Measurements from ENCODE around the gene KERA.

KERA gene

GRCh38 chr12:91019455-91019854 is 38.4 kb downstream of the KERA start:
- Histone ChIP-seq H3K4ac (ENCODE audit: low read depth in 1 of 2, low read length in 2 of 2) (no peak overlapping the region), H3K9me3 (ENCODE audit: control insufficient read depth, low read length) (no peaks in the 10 kb centered on the region), H3K4me3 (ENCODE audit: insufficient read depth in 1 of 2, low read depth in 1 of 2, low read length in 2 of 2) (no peak overlapping the region), H4K91ac (ENCODE audit: low read length) (no peak overlapping the region), H3K4me1 (ENCODE audit: control insufficient read depth, insufficient read depth, low read depth, low read length) (no peaks in the 10 kb centered on the region), H2BK15ac (ENCODE audit: low read depth, poor library complexity, severe bottlenecking) (no peak overlapping the region), H2AK5ac (ENCODE audit: low read length, severe bottlenecking) (no peak overlapping the region), H4K8ac (ENCODE audit: low read length) (no peak overlapping the region), H2AFZ (ENCODE audit: low read depth, low read length) (no peak overlapping the region), H2BK5ac (ENCODE audit: low read depth, low read length, poor library complexity, severe bottlenecking) (no peak overlapping the region), H2BK12ac (ENCODE audit: low read length in 2 of 2) (no peak overlapping the region), H3K4me2 (ENCODE audit: low read length, poor library complexity, severe bottlenecking) (no peak overlapping the region), H3K9ac (ENCODE audit: low read length) (no peak overlapping the region), H2BK120ac (ENCODE audit: low read depth, low read length) (peak overlapping the region; percentile 49), H3K18ac (ENCODE audit: low read depth in 1 of 2, low read length in 2 of 2) (no peak overlapping the region), H3K27ac (ENCODE audit: low read length, poor library complexity, severe bottlenecking) (no peak overlapping the region), H3K79me1 (replicated peaks; ENCODE audit: low read length, poor library complexity, severe bottlenecking) (no peaks in the 10 kb centered on the region), H3K23ac (ENCODE audit: low read length in 2 of 2) (no peak overlapping the region), H3K36me3 (ENCODE audit: control insufficient read depth in 1 of 2, insufficient read depth in 2 of 2, low read depth in 1 of 2, low read length in 2 of 2) (no peaks in the 10 kb centered on the region), H3K14ac (ENCODE audit: low read length in 2 of 2) (no peak overlapping the region), H3K27me3 (ENCODE audit: control insufficient read depth in 1 of 2, insufficient read depth in 1 of 2, low read length in 2 of 2) (no peaks in the 10 kb centered on the region)
- DNase-seq: no peak
- WGBS: 93% methylated on average over 2 of the region's 4 CpGs

GRCh38 chr12:91017511-91018263 is 40.1 kb downstream of the KERA start:
- no peak overlapping the region for H4K91ac ChIP-seq (ENCODE audit: low read length)
- no peaks in the 10 kb centered on the region for H3K36me3 ChIP-seq (ENCODE audit: control insufficient read depth in 1 of 2, insufficient read depth in 2 of 2, low read depth in 1 of 2, low read length in 2 of 2)
- H3K9ac ChIP-seq (ENCODE audit: low read length): no peak overlapping the region
- DNase-seq: no peak
- no peak overlapping the region for H2BK15ac ChIP-seq (ENCODE audit: low read depth, poor library complexity, severe bottlenecking)
- no peaks in the 10 kb centered on the region for H3K79me1 ChIP-seq (replicated peaks; ENCODE audit: low read length, poor library complexity, severe bottlenecking)
- 100% methylated on average over 1 of the region's 5 CpGs for WGBS
- no peak overlapping the region for H2AFZ ChIP-seq (ENCODE audit: low read depth, low read length)
- H3K4me1 ChIP-seq (ENCODE audit: control insufficient read depth, insufficient read depth, low read depth, low read length): no peaks in the 10 kb centered on the region
- H3K27me3 ChIP-seq (ENCODE audit: control insufficient read depth in 1 of 2, insufficient read depth in 1 of 2, low read length in 2 of 2): no peaks in the 10 kb centered on the region
- no peaks in the 10 kb centered on the region for H3K9me3 ChIP-seq (ENCODE audit: control insufficient read depth, low read length)
- H3K18ac ChIP-seq (ENCODE audit: low read depth in 1 of 2, low read length in 2 of 2): no peak overlapping the region
- no peak overlapping the region for H3K4me3 ChIP-seq (ENCODE audit: insufficient read depth in 1 of 2, low read depth in 1 of 2, low read length in 2 of 2)
- H3K4me2 ChIP-seq (ENCODE audit: low read length, poor library complexity, severe bottlenecking): no peak overlapping the region
- no peak overlapping the region for H2AK5ac ChIP-seq (ENCODE audit: low read length, severe bottlenecking)
- no peak overlapping the region for H3K27ac ChIP-seq (ENCODE audit: low read length, poor library complexity, severe bottlenecking)
- H4K8ac ChIP-seq (ENCODE audit: low read length): no peak overlapping the region
- H3K23ac ChIP-seq (ENCODE audit: low read length in 2 of 2): no peak overlapping the region
- no peak overlapping the region for H2BK120ac ChIP-seq (ENCODE audit: low read depth, low read length)
- H3K14ac ChIP-seq (ENCODE audit: low read length in 2 of 2): no peak overlapping the region
- H3K4ac ChIP-seq (ENCODE audit: low read depth in 1 of 2, low read length in 2 of 2): no peak overlapping the region
- no peak overlapping the region for H2BK12ac ChIP-seq (ENCODE audit: low read length in 2 of 2)
- no peak overlapping the region for H2BK5ac ChIP-seq (ENCODE audit: low read depth, low read length, poor library complexity, severe bottlenecking)

- no peaks in the 10 kb centered on the region for H3K36me3 ChIP-seq (ENCODE audit: control insufficient read depth in 1 of 2, insufficient read depth in 2 of 2, low read depth in 1 of 2, low read length in 2 of 2)
- no peaks in the 10 kb centered on the region for H3K9me3 ChIP-seq (ENCODE audit: control insufficient read depth, low read length)
- WGBS: no CpG with 5 or more reads among the region's 1 CpG
- no peak overlapping the region for H3K23ac ChIP-seq (ENCODE audit: low read length in 2 of 2)
- peak; percentile 12 for DNase-seq
- H4K91ac ChIP-seq (ENCODE audit: low read length): no peak overlapping the region
- H3K14ac ChIP-seq (ENCODE audit: low read length in 2 of 2): no peak overlapping the region
- H3K4ac ChIP-seq (ENCODE audit: low read depth in 1 of 2, low read length in 2 of 2): no peak overlapping the region
- H3K27me3 ChIP-seq (ENCODE audit: control insufficient read depth in 1 of 2, insufficient read depth in 1 of 2, low read length in 2 of 2): no peaks in the 10 kb centered on the region
- H2BK5ac ChIP-seq (ENCODE audit: low read depth, low read length, poor library complexity, severe bottlenecking): no peak overlapping the region
- no peaks in the 10 kb centered on the region for H3K79me1 ChIP-seq (replicated peaks; ENCODE audit: low read length, poor library complexity, severe bottlenecking)
- H2BK120ac ChIP-seq (ENCODE audit: low read depth, low read length): no peak overlapping the region
- no peak overlapping the region for H3K4me3 ChIP-seq (ENCODE audit: insufficient read depth in 1 of 2, low read depth in 1 of 2, low read length in 2 of 2)
- H2BK15ac ChIP-seq (ENCODE audit: low read depth, poor library complexity, severe bottlenecking): no peak overlapping the region
- H2BK12ac ChIP-seq (ENCODE audit: low read length in 2 of 2): no peak overlapping the region
- no peak overlapping the region for H3K4me2 ChIP-seq (ENCODE audit: low read length, poor library complexity, severe bottlenecking)
- no peak overlapping the region for H3K18ac ChIP-seq (ENCODE audit: low read depth in 1 of 2, low read length in 2 of 2)
- H3K9ac ChIP-seq (ENCODE audit: low read length): no peak overlapping the region
- H2AFZ ChIP-seq (ENCODE audit: low read depth, low read length): no peak overlapping the region
- no peak overlapping the region for H4K8ac ChIP-seq (ENCODE audit: low read length)
- H3K4me1 ChIP-seq (ENCODE audit: control insufficient read depth, insufficient read depth, low read depth, low read length): no peaks in the 10 kb centered on the region
- no peak overlapping the region for H3K27ac ChIP-seq (ENCODE audit: low read length, poor library complexity, severe bottlenecking)
- H2AK5ac ChIP-seq (ENCODE audit: low read length, severe bottlenecking): no peak overlapping the region
Measured at GRCh38 chr12:91017043-91017442, 40.8 kb downstream of the KERA start.

- Histone ChIP-seq H3K27ac (ENCODE audit: low read length, poor library complexity, severe bottlenecking) (no peak overlapping the region), H2BK12ac (ENCODE audit: low read length in 2 of 2) (no peak overlapping the region), H3K4me2 (ENCODE audit: low read length, poor library complexity, severe bottlenecking) (no peak overlapping the region), H3K36me3 (ENCODE audit: control insufficient read depth in 1 of 2, insufficient read depth in 2 of 2, low read depth in 1 of 2, low read length in 2 of 2) (no peaks in the 10 kb centered on the region), H2BK15ac (ENCODE audit: low read depth, poor library complexity, severe bottlenecking) (no peak overlapping the region), H3K23ac (ENCODE audit: low read length in 2 of 2) (no peak overlapping the region), H3K18ac (ENCODE audit: low read depth in 1 of 2, low read length in 2 of 2) (no peak overlapping the region), H3K9me3 (ENCODE audit: control insufficient read depth, low read length) (no peaks in the 10 kb centered on the region), H2BK120ac (ENCODE audit: low read depth, low read length) (no peak overlapping the region), H3K4me1 (ENCODE audit: control insufficient read depth, insufficient read depth, low read depth, low read length) (no peaks in the 10 kb centered on the region), H3K4me3 (ENCODE audit: insufficient read depth in 1 of 2, low read depth in 1 of 2, low read length in 2 of 2) (no peak overlapping the region), H3K4ac (ENCODE audit: low read depth in 1 of 2, low read length in 2 of 2) (no peak overlapping the region), H4K8ac (ENCODE audit: low read length) (no peak overlapping the region), H3K14ac (ENCODE audit: low read length in 2 of 2) (no peak overlapping the region), H3K9ac (ENCODE audit: low read length) (no peak overlapping the region), H4K91ac (ENCODE audit: low read length) (no peak overlapping the region), H2BK5ac (ENCODE audit: low read depth, low read length, poor library complexity, severe bottlenecking) (no peak overlapping the region), H3K27me3 (ENCODE audit: control insufficient read depth in 1 of 2, insufficient read depth in 1 of 2, low read length in 2 of 2) (no peaks in the 10 kb centered on the region), H2AFZ (ENCODE audit: low read depth, low read length) (no peak overlapping the region), H3K79me1 (replicated peaks; ENCODE audit: low read length, poor library complexity, severe bottlenecking) (no peaks in the 10 kb centered on the region), H2AK5ac (ENCODE audit: low read length, severe bottlenecking) (no peak overlapping the region)
- WGBS: 97% methylated on average over 1 of the region's 1 CpG
- no peak for DNase-seq
Measured at GRCh38 chr12:91009319-91009950, 48.4 kb downstream of the KERA start.

Measured in mesenchymal stem cell (in vitro differentiated cells and primary cell).